ENCODE measurements around the gene ACSBG1. TPM values are rescaled to one million over a fixed set of nuclear protein-coding genes. Genes with fewer than 3 reads are reported as not detected.

ACSBG1 gene
- total RNA-seq, 2 experiments from 2014 or later = 0.02 TPM; not detected in 1

DNA sequence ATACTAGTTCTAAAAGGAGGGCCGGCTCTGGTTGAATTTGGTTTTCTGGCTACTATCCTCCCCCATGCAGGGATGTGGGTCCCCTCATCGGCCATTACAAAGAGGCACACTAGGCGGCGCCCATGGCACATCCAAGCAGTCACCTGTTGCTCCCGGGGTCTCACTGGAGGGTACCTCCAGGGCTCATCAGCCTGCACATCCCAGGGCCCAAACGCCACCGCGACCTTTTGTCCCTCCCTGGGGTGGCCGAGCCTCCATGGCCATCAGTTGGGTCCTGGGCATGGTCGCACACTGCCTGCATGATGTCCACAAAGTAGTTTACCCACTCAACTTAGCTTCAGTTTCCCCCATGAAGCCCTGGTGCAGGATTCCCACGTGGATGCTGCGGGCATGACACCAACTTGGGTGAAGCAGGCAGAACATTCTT is 56.9 kb downstream of the ACSBG1 start:
- H3K27me3 Mint-ChIP-seq = no peaks in the 10 kb centered on the region
- DNase-seq (peak; percentile 68), ATAC-seq (peak; percentile 69)
- H3K9me3 Mint-ChIP-seq (ENCODE audit: low read depth) = no peaks in the 10 kb centered on the region
- peaks cover 12% of the 10 kb centered on the region for H3K36me3 Mint-ChIP-seq (ENCODE audit: low read depth)
- H3K4me3 Mint-ChIP-seq = no peak overlapping the region
- H3K4me1 Mint-ChIP-seq = peaks cover 20% of the 10 kb centered on the region
- ChIA-PET POLR2A (no interaction called here), CTCF (interaction anchor here (0.6 to 2.8 kb wide), 8 partner anchors 11 to 212 kb away, joined by 3 to 14 read pairs (median 4); no protein-coding TSS in a partner anchor)
- intact Hi-C loops (cut with DNase I, micrococcal nuclease) = loop anchor here in 1 of 2 experiments (1.0 kb wide), 1 partner anchor 64 kb away; no protein-coding TSS in a partner anchor
- no peak overlapping the region for H3K27ac Mint-ChIP-seq

DNA sequence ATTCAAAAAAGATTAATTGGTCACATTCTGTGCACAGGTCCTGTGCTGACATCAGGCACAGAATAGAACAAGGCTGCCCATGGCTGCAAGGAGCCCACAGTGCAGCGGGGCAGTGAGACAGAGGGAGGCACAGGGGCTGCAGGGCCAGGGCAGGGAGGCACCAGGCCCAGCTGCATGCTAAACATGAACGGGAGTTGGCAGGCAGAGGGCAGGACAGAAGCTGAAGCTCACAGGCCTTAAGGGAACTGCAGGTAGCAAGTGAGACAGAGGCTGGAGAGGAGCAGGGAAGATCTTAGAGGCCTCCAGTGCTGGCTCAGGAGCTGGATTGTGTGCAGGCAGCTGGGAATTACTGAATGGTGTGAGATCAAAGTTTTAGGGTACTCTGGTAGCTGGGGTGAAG is 59.0 kb downstream of the ACSBG1 start:
- H3K27ac Mint-ChIP-seq = no peak overlapping the region
- DNase-seq = no peak
- H3K27me3 Mint-ChIP-seq = no peaks in the 10 kb centered on the region
- ChIA-PET POLR2A (no interaction called here), CTCF (interaction anchor here (2.0 kb wide), 1 partner anchor 44 kb away, joined by 5 read pairs; the partner anchor contains the start of gene CIB2)
- no peaks in the 10 kb centered on the region for H3K9me3 Mint-ChIP-seq (ENCODE audit: low read depth)
- H3K4me3 Mint-ChIP-seq = no peak overlapping the region
- no peak for ATAC-seq
- intact Hi-C loops (cut with DNase I, micrococcal nuclease) = no loop called here
- H3K4me1 Mint-ChIP-seq = peaks cover 25% of the 10 kb centered on the region
- H3K36me3 Mint-ChIP-seq (ENCODE audit: low read depth) = peaks cover 31% of the 10 kb centered on the region

DNA sequence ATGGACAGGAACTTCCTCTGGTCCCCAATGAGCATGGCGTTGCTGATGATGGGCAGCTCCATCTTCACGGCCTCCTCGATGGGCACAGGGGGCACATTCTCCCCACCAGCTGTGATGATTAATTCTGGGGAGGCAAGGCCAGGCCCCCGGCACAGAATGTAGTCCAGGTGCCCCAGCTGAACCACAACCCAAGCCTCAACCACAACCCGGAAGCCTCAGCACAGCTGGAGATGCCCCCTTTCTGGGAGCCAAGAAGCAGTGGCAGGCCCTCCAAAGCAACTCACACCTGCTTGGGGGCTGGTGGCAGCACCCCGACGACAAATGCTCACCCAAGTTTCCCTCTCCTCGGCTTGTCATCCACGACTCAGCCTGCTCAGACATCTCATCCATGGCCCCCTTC is 60.0 kb downstream of the ACSBG1 start:
- ATAC-seq (no peak), DNase-seq (no peak)
- Mint-ChIP-seq H3K36me3 (ENCODE audit: low read depth) (peaks cover 37% of the 10 kb centered on the region), H3K27me3 (no peaks in the 10 kb centered on the region), H3K9me3 (ENCODE audit: low read depth) (no peaks in the 10 kb centered on the region), H3K4me1 (peaks cover 25% of the 10 kb centered on the region), H3K27ac (peak overlapping the region; percentile 29), H3K4me3 (no peak overlapping the region)
- ChIA-PET CTCF (interaction anchor here (0.7 to 2.0 kb wide), 3 partner anchors 21 to 172 kb away, joined by 3 to 7 read pairs (median 5); partner anchors contain the start of gene CIB2), POLR2A (interaction anchor here (0.6 kb wide), 1 partner anchor 25 kb away, joined by 7 read pairs; the partner anchor contains the start of gene IDH3A)
- intact Hi-C loops (cut with DNase I, micrococcal nuclease) = no loop called here

DNA sequence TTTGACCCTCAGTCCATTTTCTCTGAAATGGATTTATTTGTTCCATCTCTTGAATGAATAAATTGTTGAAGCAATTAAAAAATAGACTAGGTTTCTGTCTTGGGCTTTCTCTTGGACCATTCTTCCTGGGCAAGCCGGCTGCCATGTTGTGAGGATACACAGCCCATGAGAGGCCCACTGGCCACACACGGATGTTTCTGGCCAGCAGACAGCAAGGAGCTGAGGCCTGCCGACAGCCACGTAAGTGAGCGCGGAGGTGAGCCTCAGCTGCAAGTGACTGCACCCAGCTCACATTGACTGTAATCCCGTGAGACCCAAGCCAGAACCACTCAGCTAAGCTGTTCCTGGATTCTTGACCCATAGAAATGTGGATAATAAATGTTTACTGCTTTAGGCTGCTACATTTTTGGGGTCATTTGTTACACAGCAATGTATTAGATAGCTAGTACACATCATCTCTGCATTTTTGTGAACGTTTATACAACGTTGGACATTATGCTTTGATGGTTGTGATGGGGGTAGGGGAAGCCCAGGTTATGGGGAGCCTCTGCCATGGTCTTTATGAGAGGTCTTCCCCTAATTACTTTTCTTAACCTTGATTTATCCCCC is 62.4 kb downstream of the ACSBG1 start:
- Mint-ChIP-seq H3K4me3 (no peak overlapping the region), H3K36me3 (ENCODE audit: low read depth) (peaks cover 54% of the 10 kb centered on the region), H3K9me3 (ENCODE audit: low read depth) (no peaks in the 10 kb centered on the region), H3K27me3 (no peaks in the 10 kb centered on the region), H3K4me1 (peaks cover 34% of the 10 kb centered on the region), H3K27ac (no peak overlapping the region)
- ChIA-PET CTCF (interaction anchor here (0.7 to 1.5 kb wide), 7 partner anchors 20 to 70 kb away, joined by 3 to 8 read pairs (median 3); no protein-coding TSS in a partner anchor), POLR2A (no interaction called here)
- no peak for ATAC-seq
- no peak for DNase-seq
- intact Hi-C loops (cut with DNase I, micrococcal nuclease) = no loop called here

DNA sequence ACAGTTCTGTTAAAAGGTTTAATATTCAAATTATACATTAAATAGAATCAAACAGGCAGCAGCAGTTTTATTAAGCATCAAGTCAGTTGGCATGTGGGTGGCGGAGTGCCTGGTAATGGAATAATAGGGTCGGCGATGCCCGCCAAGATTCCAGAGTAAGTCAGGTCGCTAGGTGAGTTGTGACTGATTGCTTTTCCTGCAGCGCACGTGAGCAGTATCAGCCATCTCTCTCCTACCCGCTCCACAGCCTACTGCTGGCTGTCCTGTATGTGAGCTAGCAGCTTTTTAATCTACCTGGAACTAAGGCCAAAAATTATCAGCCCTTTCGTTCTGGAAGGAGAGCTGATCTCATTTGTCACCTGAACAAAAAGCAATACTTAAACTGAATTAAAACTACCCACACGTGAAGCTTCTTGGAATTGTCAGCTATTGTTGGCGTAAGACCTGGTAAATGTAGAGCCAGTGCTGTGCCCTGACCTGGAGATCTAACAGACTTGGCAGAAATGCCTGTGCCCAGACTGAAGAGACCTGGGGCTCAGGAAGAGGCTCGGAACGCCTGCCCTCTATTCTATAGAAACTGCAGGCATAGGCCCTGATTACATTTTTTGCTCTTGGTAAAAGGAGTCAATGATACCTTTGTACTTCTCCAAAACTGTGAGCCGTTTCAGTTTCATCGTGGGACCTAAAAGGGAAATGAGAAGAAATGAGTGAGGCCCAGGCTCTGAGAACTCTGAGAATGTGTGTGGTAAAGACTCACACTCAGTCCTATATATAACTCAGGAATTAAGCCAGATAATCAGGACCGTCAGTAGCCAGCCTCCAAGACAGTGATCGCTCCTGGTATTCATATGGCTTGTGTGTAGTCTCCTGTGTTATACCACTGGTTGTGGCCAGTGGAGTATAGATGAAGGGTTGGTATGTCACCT is 63.3 kb downstream of the ACSBG1 start:
- no peak for DNase-seq
- H3K36me3 Mint-ChIP-seq (ENCODE audit: low read depth) = peaks cover 62% of the 10 kb centered on the region
- H3K27ac Mint-ChIP-seq = no peak overlapping the region
- H3K4me1 Mint-ChIP-seq = peaks cover 41% of the 10 kb centered on the region
- H3K27me3 Mint-ChIP-seq = no peaks in the 10 kb centered on the region
- ChIA-PET CTCF (interaction anchor here (0.8 to 1.5 kb wide), 4 partner anchors 24 to 71 kb away, joined by 3 to 8 read pairs (median 4); partner anchors contain the start of gene CIB2), POLR2A (interaction anchor here (0.6 kb wide), 1 partner anchor 139 kb away, joined by 7 read pairs; no protein-coding TSS in a partner anchor)
- intact Hi-C loops (cut with DNase I, micrococcal nuclease) = no loop called here
- ATAC-seq = no peak
- no peak overlapping the region for H3K4me3 Mint-ChIP-seq
- no peaks in the 10 kb centered on the region for H3K9me3 Mint-ChIP-seq (ENCODE audit: low read depth)

DNA sequence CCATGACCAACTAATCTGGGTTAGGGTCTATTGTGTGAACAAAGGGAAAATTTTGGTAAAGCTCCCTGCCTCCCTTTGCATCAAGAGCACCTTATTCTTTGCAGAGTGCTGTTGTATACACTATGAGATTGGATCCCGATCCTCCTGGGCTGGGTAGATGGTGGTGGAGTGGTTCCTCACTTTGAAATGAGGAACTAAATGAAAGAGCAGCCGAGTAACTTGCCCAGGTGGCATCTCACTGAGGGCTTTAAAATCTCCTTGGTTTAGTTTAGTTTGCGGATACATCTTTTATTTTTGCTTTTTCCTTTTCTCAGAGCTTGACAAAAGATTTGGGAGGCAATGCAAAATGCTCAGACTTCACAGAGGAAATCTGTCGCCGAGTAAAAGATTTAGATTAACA is 65.8 kb downstream of the ACSBG1 start:
- peaks cover 28% of the 10 kb centered on the region for H3K4me1 Mint-ChIP-seq
- H3K4me3 Mint-ChIP-seq = no peak overlapping the region
- DNase-seq = no peak
- no peaks in the 10 kb centered on the region for H3K27me3 Mint-ChIP-seq
- intact Hi-C loops (cut with DNase I, micrococcal nuclease) = no loop called here
- ChIA-PET POLR2A (no interaction called here), CTCF (interaction anchor here (0.5 to 1.0 kb wide), 4 partner anchors 71 to 285 kb away, joined by 3 to 4 read pairs (median 4); no protein-coding TSS in a partner anchor)
- H3K9me3 Mint-ChIP-seq (ENCODE audit: low read depth) = no peaks in the 10 kb centered on the region
- H3K36me3 Mint-ChIP-seq (ENCODE audit: low read depth) = peaks cover 73% of the 10 kb centered on the region
- peak overlapping the region; percentile 15 for H3K27ac Mint-ChIP-seq
- ATAC-seq = no peak

DNA sequence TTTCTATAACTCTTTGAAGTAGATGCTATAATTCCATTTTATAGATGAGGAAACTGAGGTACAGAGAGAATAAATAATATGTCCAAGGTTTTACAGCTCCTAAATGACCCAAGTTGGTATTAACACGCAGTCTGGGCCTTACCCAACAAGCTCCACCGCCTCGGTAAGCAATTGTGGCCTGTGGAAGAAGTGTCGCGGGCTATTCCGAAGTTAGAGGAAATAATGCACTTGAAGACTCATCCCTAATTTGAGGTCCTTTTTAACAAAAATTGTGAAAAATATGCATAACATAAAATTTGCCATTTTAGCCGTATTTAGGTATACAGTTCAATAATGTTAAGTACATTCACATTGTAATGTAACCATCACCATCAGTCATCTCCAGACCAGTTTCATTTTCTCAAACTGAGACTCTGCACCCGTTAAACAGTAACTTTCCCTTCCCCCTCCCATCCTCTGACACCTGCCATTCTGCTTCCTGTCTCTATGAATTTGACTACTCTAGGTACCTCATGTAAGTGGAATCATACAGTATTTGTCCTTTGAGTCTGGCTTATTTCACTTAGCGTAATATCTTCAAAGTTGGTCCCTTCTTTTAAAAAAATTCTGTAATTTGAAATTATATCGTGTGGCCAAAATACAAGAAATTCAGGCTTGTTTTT is 67.0 kb downstream of the ACSBG1 start:
- Mint-ChIP-seq H3K9me3 (ENCODE audit: low read depth) (no peaks in the 10 kb centered on the region), H3K4me3 (no peak overlapping the region), H3K36me3 (ENCODE audit: low read depth) (peaks cover 67% of the 10 kb centered on the region), H3K27me3 (no peaks in the 10 kb centered on the region), H3K4me1 (peaks cover 22% of the 10 kb centered on the region), H3K27ac (peak overlapping the region; percentile 73)
- ChIA-PET CTCF (interaction anchor here (0.9 to 2.1 kb wide), 4 partner anchors 9 to 37 kb away, joined by 3 to 6 read pairs (median 4); partner anchors contain the start of gene CIB2), POLR2A (interaction anchor here (1.3 kb wide), 1 partner anchor 17 kb away, joined by 5 read pairs; no protein-coding TSS in a partner anchor)
- ATAC-seq (peak; percentile 100), DNase-seq (peak; percentile 61)
- intact Hi-C loops (cut with DNase I, micrococcal nuclease) = loop anchor here in 1 of 2 experiments (1.0 to 2.0 kb wide), 2 partner anchors 18 to 37 kb away; partner anchors contain the start of genes CIB2 and IDH3A

DNA sequence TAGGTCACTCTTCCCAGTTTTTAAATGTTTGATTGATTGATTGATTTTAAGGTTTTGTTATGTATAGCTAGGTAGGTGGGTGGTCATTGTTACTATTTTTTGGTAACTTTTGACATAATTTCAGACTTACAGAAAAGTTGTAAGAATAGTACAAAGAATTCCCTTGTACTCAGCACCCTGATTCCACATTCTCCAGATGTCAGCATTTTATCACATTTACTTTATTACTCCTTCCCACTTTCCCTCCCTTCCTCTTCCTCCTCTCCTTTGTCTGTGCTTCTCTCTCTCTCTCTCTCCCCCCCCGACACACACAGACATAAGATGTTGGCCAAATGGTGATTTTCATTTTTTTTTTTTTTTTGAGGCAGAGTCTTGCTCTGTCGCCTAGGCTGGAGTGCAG is 70.4 kb downstream of the ACSBG1 start:
- ATAC-seq (no peak), DNase-seq (no peak)
- no peak overlapping the region for H3K4me3 Mint-ChIP-seq
- H3K27me3 Mint-ChIP-seq = no peaks in the 10 kb centered on the region
- H3K4me1 Mint-ChIP-seq = peaks cover 22% of the 10 kb centered on the region
- no peak overlapping the region for H3K27ac Mint-ChIP-seq
- POLR2A ChIA-PET = no interaction called here
- intact Hi-C loops (cut with DNase I, micrococcal nuclease) = no loop called here
- CTCF ChIA-PET = interaction anchor here (1.3 kb wide), 1 partner anchor 12 kb away, joined by 3 read pairs; no protein-coding TSS in a partner anchor
- peaks cover 58% of the 10 kb centered on the region for H3K36me3 Mint-ChIP-seq (ENCODE audit: low read depth)
- H3K9me3 Mint-ChIP-seq (ENCODE audit: low read depth) = no peaks in the 10 kb centered on the region

DNA sequence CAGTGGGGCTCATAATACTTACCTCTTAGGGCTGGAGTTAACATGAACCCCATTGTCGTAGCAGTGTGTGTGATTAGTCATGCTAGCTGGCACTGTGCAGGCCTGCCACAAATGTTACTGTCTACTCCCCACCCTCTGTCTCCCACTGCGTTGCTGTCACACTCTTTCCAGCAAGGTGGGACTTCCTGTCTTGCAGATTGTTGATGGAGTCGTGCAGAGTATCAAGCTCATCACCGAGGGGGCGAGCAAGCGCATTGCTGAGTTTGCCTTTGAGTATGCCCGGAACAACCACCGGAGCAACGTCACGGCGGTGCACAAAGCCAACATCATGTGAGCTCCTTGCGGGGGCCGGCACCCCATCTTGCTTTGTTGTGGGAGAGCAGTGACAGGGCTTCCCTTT is 72.3 kb downstream of the ACSBG1 start:
- no peak overlapping the region for H3K4me3 Mint-ChIP-seq
- ATAC-seq (peak; percentile 96), DNase-seq (peak; percentile 74)
- peak overlapping the region; percentile 70 for H3K27ac Mint-ChIP-seq
- ChIA-PET POLR2A (no interaction called here), CTCF (no interaction called here)
- intact Hi-C loops (cut with DNase I, micrococcal nuclease) = loop anchor here in 1 of 2 experiments (1.0 kb wide), 1 partner anchor 13 kb away; the partner anchor contains the start of gene IDH3A
- H3K36me3 Mint-ChIP-seq (ENCODE audit: low read depth) = peaks cover 54% of the 10 kb centered on the region
- H3K27me3 Mint-ChIP-seq = no peaks in the 10 kb centered on the region
- peaks cover 12% of the 10 kb centered on the region for H3K4me1 Mint-ChIP-seq
- no peaks in the 10 kb centered on the region for H3K9me3 Mint-ChIP-seq (ENCODE audit: low read depth)

DNA sequence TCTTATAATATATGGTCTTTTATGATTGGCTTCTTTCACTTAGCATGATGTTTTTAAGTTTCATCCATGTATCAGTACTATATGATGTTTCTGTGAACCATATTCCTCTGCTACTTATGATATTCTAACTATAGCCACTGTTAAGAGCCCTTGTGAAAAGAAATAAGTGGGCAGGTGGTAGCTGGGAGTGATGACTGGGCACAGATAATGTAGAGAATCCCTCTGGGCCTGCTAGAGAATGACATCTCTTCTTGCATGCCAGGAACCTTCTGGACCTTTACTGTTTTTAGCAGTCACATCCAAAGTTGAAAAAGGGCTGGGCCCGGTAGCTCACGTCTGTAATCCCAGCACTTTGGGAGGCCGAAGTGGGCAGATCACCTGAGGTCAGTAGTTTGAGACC is 75.0 kb downstream of the ACSBG1 start:
- intact Hi-C loops (cut with DNase I, micrococcal nuclease) = no loop called here
- Mint-ChIP-seq H3K4me1 (peaks cover 10% of the 10 kb centered on the region), H3K27ac (no peak overlapping the region), H3K36me3 (ENCODE audit: low read depth) (peaks cover 44% of the 10 kb centered on the region), H3K27me3 (no peaks in the 10 kb centered on the region), H3K4me3 (no peak overlapping the region), H3K9me3 (ENCODE audit: low read depth) (no peaks in the 10 kb centered on the region)
- ChIA-PET POLR2A (no interaction called here), CTCF (interaction anchor here (0.5 to 0.9 kb wide), 3 partner anchors 44 to 98 kb away, joined by 3 to 4 read pairs (median 3); no protein-coding TSS in a partner anchor)
- ATAC-seq (no peak), DNase-seq (no peak)

DNA sequence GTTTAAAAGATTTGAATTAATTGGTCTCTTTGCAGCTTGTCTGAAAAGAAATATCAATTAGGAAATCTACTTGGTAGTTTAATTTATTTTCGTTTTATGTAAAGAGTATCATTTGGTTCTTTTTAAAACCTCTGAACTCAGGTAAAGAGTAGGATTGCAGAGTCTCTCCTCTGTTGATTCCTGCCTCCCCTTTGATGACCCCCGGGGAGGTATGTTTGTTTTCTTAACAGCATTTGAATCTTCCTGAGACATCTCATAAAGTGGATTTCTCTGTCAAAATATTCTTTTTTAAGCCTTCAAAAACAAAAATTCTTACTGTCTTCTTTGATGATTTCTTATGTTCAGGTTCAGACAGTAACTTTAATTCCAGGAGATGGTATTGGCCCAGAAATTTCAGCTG is 77.2 kb downstream of the ACSBG1 start:
- CTCF ChIA-PET = interaction anchor here (0.6 to 0.8 kb wide), 3 partner anchors 10 to 347 kb away, joined by 3 to 4 read pairs (median 4); no protein-coding TSS in a partner anchor
- DNase-seq = no peak
- peaks cover 43% of the 10 kb centered on the region for H3K36me3 Mint-ChIP-seq (ENCODE audit: low read depth)
- no peaks in the 10 kb centered on the region for H3K27me3 Mint-ChIP-seq
- H3K27ac Mint-ChIP-seq = no peak overlapping the region
- H3K4me3 Mint-ChIP-seq = no peak overlapping the region
- POLR2A ChIA-PET = no interaction called here
- intact Hi-C loops (cut with DNase I, micrococcal nuclease) = no loop called here
- H3K4me1 Mint-ChIP-seq = peaks cover 20% of the 10 kb centered on the region
- ATAC-seq = no peak
- no peaks in the 10 kb centered on the region for H3K9me3 Mint-ChIP-seq (ENCODE audit: low read depth)

All from activated CD4-positive, alpha-beta T cell treated with anti-CD3 and anti-CD28 coated beads for 36 hours (primary cell).